HG02938 (cell line): ENCODE measurements around the gene FRMD4A.

Experiments
- ATAC-seq: cut with Tn5 transposase; IDR thresholded peaks from one replicate; pipeline ENCODE4 v1.9.1; 2021; ENCODE audit warnings: mild to moderate bottlenecking, moderate library complexity; ENCODE audit not compliant: unreplicated experiment

Gene FRMD4A

GRCh38 chr10:14195433-14195832 is 135.3 kb downstream of the FRMD4A start:
- no peak for ATAC-seq

- no peak for ATAC-seq
Measured at GRCh38 chr10:14192746-14193145, 138.0 kb downstream of the FRMD4A start.

- no peak for ATAC-seq
Measured at GRCh38 chr10:14191871-14192270, 138.9 kb downstream of the FRMD4A start.

- ATAC-seq = no peak
Measured at GRCh38 chr10:14191407-14191806, 139.3 kb downstream of the FRMD4A start.

GRCh38 chr10:14190702-14191101 is 140.0 kb downstream of the FRMD4A start:
- ATAC-seq = no peak

- ATAC-seq = no peak
Measured at GRCh38 chr10:14186245-14186644, 144.5 kb downstream of the FRMD4A start.

- peak; percentile 74 for ATAC-seq
Measured at GRCh38 chr10:14185316-14186045, 145.2 kb downstream of the FRMD4A start.

GRCh38 chr10:14184841-14185315 is 145.8 kb downstream of the FRMD4A start:
- peak; percentile 63 for ATAC-seq

GRCh38 chr10:14182781-14183180 is 147.9 kb downstream of the FRMD4A start:
- ATAC-seq = no peak

- no peak for ATAC-seq
Measured at GRCh38 chr10:14181567-14181936, 149.2 kb downstream of the FRMD4A start.

GRCh38 chr10:14180911-14181566 is 149.7 kb downstream of the FRMD4A start:
- no peak for ATAC-seq

- ATAC-seq = no peak
Measured at GRCh38 chr10:14179251-14179650, 151.5 kb downstream of the FRMD4A start.

- no peak for ATAC-seq
Measured at GRCh38 chr10:14173706-14174594, 156.8 kb downstream of the FRMD4A start.

GRCh38 chr10:14173391-14173705 is 157.4 kb downstream of the FRMD4A start:
- no peak for ATAC-seq

- ATAC-seq = no peak
Measured at GRCh38 chr10:14172336-14172950, 158.3 kb downstream of the FRMD4A start.

GRCh38 chr10:14171336-14171735 is 159.4 kb downstream of the FRMD4A start:
- ATAC-seq = no peak

GRCh38 chr10:14163377-14164086 is 167.2 kb downstream of the FRMD4A start:
- no peak for ATAC-seq

- ATAC-seq = no peak
Measured at GRCh38 chr10:14162629-14163344, 167.9 kb downstream of the FRMD4A start.

- no peak for ATAC-seq
Measured at GRCh38 chr10:14162061-14162460, 168.7 kb downstream of the FRMD4A start.

GRCh38 chr10:14160299-14160698 is 170.4 kb downstream of the FRMD4A start:
- ATAC-seq = no peak
